GM12891 (cell line): ENCODE measurements around the gene OR10G3.

Experiments used
- PAX5 ChIP-seq: IDR thresholded peaks from 2 replicates; pipeline ENCODE4 v1.6.1; 2011; ENCODE audit warnings: low read length, moderate library complexity, mild to moderate bottlenecking; ENCODE audit not compliant: insufficient read depth, severe bottlenecking
- POLR2A ChIP-seq: IDR thresholded peaks from 2 replicates; pipeline ENCODE4 v1.6.1; 2011; ENCODE audit warnings: low read depth, low read length, control low read depth
- POLR2AphosphoS5 ChIP-seq: IDR thresholded peaks from 2 replicates; pipeline ENCODE4 v1.6.1; 2011; ENCODE audit warnings: low read depth, low read length, control low read depth
- SPI1 ChIP-seq: IDR thresholded peaks from 2 replicates; pipeline ENCODE4 v1.6.1; 2011; ENCODE audit warnings: low read depth, low read length, control low read depth
- TAF1 ChIP-seq: IDR thresholded peaks from 2 replicates; pipeline ENCODE4 v1.6.1; 2011; ENCODE audit warnings: low read depth, low read length, control low read depth

DNA sequence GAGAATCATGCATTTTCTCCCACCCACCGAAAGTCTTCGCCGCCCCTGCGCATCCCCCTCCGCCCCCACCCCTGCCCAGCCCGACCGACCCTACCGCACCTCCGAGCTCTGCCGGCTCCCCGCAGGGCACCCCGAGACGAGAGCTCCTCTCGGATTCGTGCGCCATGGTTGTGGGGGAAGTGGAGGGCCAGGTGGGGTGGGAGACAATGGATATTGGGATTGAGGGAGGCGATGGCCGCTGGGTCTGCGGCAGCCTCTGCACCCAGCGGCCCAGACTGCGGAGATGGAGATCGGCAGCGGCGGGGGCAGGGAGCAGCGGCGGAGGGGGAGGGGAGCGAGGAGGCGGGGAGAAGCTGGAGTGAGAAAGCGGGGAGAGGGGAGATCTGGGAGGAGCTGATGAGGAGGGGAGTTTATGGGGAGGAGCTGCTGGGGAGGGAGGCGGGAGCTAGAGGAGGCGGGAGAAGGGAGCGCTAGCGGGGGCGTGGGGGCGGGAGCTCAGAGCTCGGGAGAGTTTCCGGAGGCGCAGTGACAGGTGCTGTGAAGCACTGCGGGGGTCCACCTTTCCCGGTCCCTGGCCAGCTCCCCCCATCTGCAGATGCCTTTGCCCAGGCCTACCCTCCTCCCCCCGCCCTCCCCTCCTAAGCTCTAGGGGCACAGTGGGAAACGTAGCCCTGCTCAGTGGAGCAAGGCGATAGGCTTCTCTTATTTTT is 53.8 kb downstream of the OR10G3 start, which contains the start of gene SALL2:
- TF ChIP-seq POLR2A (no peak; the same call in 1 of the 2 replicates), POLR2AphosphoS5 (no peak), TAF1 (no peak), SPI1 (no peak), PAX5 (no peak)
